ENCODE measurements around the gene CCL19. TPM values are rescaled to one million over a fixed set of nuclear protein-coding genes. Genes with fewer than 3 reads are reported as not detected.

CCL19 gene
- polyA plus RNA-seq, 1 of the 3 experiments (the other 2 are of a cell fraction), result not detected

GRCh38 chr9:34685591-34685990 lies 5.5 kb downstream of the CCL19 start:
- H4K20me1 ChIP-seq (ENCODE audit: insufficient read depth), result no peaks in the 10 kb centered on the region
- H3K9ac ChIP-seq, result no peak overlapping the region
- no peaks in the 10 kb centered on the region for H3K4me1 ChIP-seq (ENCODE audit: control insufficient read depth in 1 of 2, insufficient read depth in 2 of 2, low read depth in 1 of 2, low read length in 1 of 2)
- no peak overlapping the region for H2AFZ ChIP-seq (ENCODE audit: low read depth)
- no peaks in the 10 kb centered on the region for H3K79me2 ChIP-seq (ENCODE audit: insufficient read depth)
- H3K27ac ChIP-seq (ENCODE audit: low read depth in 2 of 2, low read length in 1 of 2), result no peak overlapping the region
- no peak overlapping the region for H3K4me3 ChIP-seq (ENCODE audit: low read depth in 2 of 2, low read length in 1 of 2)
- H3K4me2 ChIP-seq, result no peak overlapping the region
- H3F3A ChIP-seq (replicated peaks; ENCODE audit: insufficient read depth), result no peaks in the 10 kb centered on the region
- CTCF ChIA-PET, result interaction anchor here (0.9 to 5.1 kb wide), 4 partner anchors 10 to 184 kb away, joined by 3 to 43 read pairs (median 8); no protein-coding TSS in a partner anchor
- no peaks in the 10 kb centered on the region for H3K9me3 ChIP-seq
- POLR2A ChIA-PET, result no interaction called here
- H3K36me3 ChIP-seq (replicated peaks in 1 of 2; ENCODE audit: control insufficient read depth in 1 of 2, insufficient read depth in 2 of 2, low read length in 1 of 2), result no peaks in the 10 kb centered on the region
- no peak for TF ChIP-seq RFX5 (IDR thresholded peaks at IDR 0.05; ENCODE audit: low read length)
- DNase-seq, result no peak
- H3K27me3 ChIP-seq (ENCODE audit: insufficient read depth), result no peaks in the 10 kb centered on the region
- WGBS (ENCODE audit: low lambda C conversion rate), result 98% methylated on average over 4 of the region's 4 CpGs
- no peaks in the 10 kb centered on the region for H3K9me2 ChIP-seq

GRCh38 chr9:34684816-34685215 lies 6.3 kb downstream of the CCL19 start:
- POLR2A ChIA-PET, result no interaction called here
- no peaks in the 10 kb centered on the region for H3K27me3 ChIP-seq (ENCODE audit: insufficient read depth)
- H4K20me1 ChIP-seq (ENCODE audit: insufficient read depth), result no peaks in the 10 kb centered on the region
- no peaks in the 10 kb centered on the region for H3K9me3 ChIP-seq
- no peaks in the 10 kb centered on the region for H3K9me2 ChIP-seq
- no peak overlapping the region for H3K9ac ChIP-seq
- WGBS (ENCODE audit: low lambda C conversion rate), result 79% methylated on average over 4 of the region's 4 CpGs
- H3K79me2 ChIP-seq (ENCODE audit: insufficient read depth), result no peaks in the 10 kb centered on the region
- CTCF ChIA-PET, result interaction anchor here (1.6 to 5.1 kb wide), 2 partner anchors 10 to 17 kb away, joined by 11 to 43 read pairs; no protein-coding TSS in a partner anchor
- TF ChIP-seq NRF1 (IDR thresholded peaks at IDR 0.05; ENCODE audit: low read depth, low read length) (no peak), FOSL2 (IDR thresholded peaks at IDR 0.05; ENCODE audit: borderline replicate concordance, low read depth) (no peak), TEAD4 (IDR thresholded peaks at IDR 0.05; ENCODE audit: borderline replicate concordance, insufficient read depth) (no peak), GABPA (IDR thresholded peaks at IDR 0.05; ENCODE audit: low read depth) (no peak), USF2 (IDR thresholded peaks at IDR 0.05; ENCODE audit: borderline replicate concordance, low read depth, low read length) (no peak), MEF2A (IDR thresholded peaks at IDR 0.05; ENCODE audit: borderline replicate concordance, low read depth) (no peak), GATA2 (CRISPR knock-in tag; IDR thresholded peaks at IDR 0.05) (no peak), USF1 (IDR thresholded peaks at IDR 0.05; ENCODE audit: borderline replicate concordance, low read depth) (no peak), RAD21 (IDR thresholded peaks at IDR 0.05; ENCODE audit: low read length) (no peak), ZBTB33 (IDR thresholded peaks at IDR 0.05; ENCODE audit: borderline replicate concordance, low read depth) (no peak), YY1 (IDR thresholded peaks at IDR 0.05; ENCODE audit: low read depth) (no peak), FOXJ3 (CRISPR knock-in tag; IDR thresholded peaks at IDR 0.05) (no peak), REST (IDR thresholded peaks at IDR 0.05; ENCODE audit: low read depth, low read length) (no peak), TAF1 (IDR thresholded peaks at IDR 0.05; ENCODE audit: borderline replicate concordance, low read depth, low read length) (no peak), MAX (IDR thresholded peaks at IDR 0.05; ENCODE audit: low read depth) (no peak), NFIC (IDR thresholded peaks at IDR 0.05; ENCODE audit: borderline replicate concordance) (no peak), ELF1 (IDR thresholded peaks at IDR 0.05) (no peak), EZH2phosphoT487 (IDR thresholded peaks at IDR 0.05; ENCODE audit: borderline replicate concordance, low read depth) (no peak), RXRA (IDR thresholded peaks at IDR 0.05; ENCODE audit: borderline replicate concordance, low read depth) (no peak), SIN3A (IDR thresholded peaks at IDR 0.05; ENCODE audit: borderline replicate concordance, low read depth, low read length) (no peak)
- H2AFZ ChIP-seq (ENCODE audit: low read depth), result no peak overlapping the region
- H3K4me2 ChIP-seq, result no peak overlapping the region
- DNase-seq, result no peak
- no peaks in the 10 kb centered on the region for H3K36me3 ChIP-seq (replicated peaks in 1 of 2; ENCODE audit: control insufficient read depth in 1 of 2, insufficient read depth in 2 of 2, low read length in 1 of 2)
- H3K4me1 ChIP-seq (ENCODE audit: control insufficient read depth in 1 of 2, insufficient read depth in 2 of 2, low read depth in 1 of 2, low read length in 1 of 2), result no peaks in the 10 kb centered on the region
- no peak overlapping the region for H3K27ac ChIP-seq (ENCODE audit: low read depth in 2 of 2, low read length in 1 of 2)
- H3K4me3 ChIP-seq (ENCODE audit: low read depth in 2 of 2, low read length in 1 of 2), result no peak overlapping the region
- H3F3A ChIP-seq (replicated peaks; ENCODE audit: insufficient read depth), result no peaks in the 10 kb centered on the region

Measured in SK-N-SH (cell line).